Duodenal mucosa (tissue), 2 donors: ENCODE data around the gene ASCL1.

Source experiments
- H3K27ac ChIP-seq: one replicate; pipeline ENCODE4 v1.7.0; 2013; ENCODE audit warnings: low read depth, low read length
- H3K27me3 ChIP-seq, 2 donors: one replicate each; pipeline ENCODE4 v1.7.0; 2013; ENCODE audit warnings: low read length in 2 of 2, control low read depth in 1 of 2; ENCODE audit not compliant: insufficient read depth in 2 of 2, control insufficient read depth in 1 of 2
- H3K36me3 ChIP-seq, 2 donors: one replicate each; pipeline ENCODE4 v1.7.0; 2013; ENCODE audit warnings: low read length in 2 of 2, control low read depth in 1 of 2; ENCODE audit not compliant: insufficient read depth in 2 of 2, control insufficient read depth in 1 of 2
- H3K4me1 ChIP-seq, 2 donors: one replicate each; pipeline ENCODE4 v1.7.0; 2013; ENCODE audit warnings: low read length in 2 of 2, control low read depth in 1 of 2; ENCODE audit not compliant: insufficient read depth in 2 of 2, control insufficient read depth in 1 of 2
- H3K4me3 ChIP-seq, 2 donors: one replicate each; pipeline ENCODE4 v1.7.0; 2013; ENCODE audit warnings: low read length in 2 of 2, low read depth in 1 of 2
- H3K9ac ChIP-seq, 2 donors: one replicate each; pipeline ENCODE4 v1.7.0; 2013; ENCODE audit warnings: low read length in 2 of 2, low read depth in 1 of 2
- H3K9me3 ChIP-seq, 2 donors: one replicate each; pipeline ENCODE4 v1.7.0; 2013; ENCODE audit warnings: low read length in 2 of 2, control low read depth in 1 of 2; ENCODE audit not compliant: control insufficient read depth in 1 of 2

ASCL1 gene

DNA sequence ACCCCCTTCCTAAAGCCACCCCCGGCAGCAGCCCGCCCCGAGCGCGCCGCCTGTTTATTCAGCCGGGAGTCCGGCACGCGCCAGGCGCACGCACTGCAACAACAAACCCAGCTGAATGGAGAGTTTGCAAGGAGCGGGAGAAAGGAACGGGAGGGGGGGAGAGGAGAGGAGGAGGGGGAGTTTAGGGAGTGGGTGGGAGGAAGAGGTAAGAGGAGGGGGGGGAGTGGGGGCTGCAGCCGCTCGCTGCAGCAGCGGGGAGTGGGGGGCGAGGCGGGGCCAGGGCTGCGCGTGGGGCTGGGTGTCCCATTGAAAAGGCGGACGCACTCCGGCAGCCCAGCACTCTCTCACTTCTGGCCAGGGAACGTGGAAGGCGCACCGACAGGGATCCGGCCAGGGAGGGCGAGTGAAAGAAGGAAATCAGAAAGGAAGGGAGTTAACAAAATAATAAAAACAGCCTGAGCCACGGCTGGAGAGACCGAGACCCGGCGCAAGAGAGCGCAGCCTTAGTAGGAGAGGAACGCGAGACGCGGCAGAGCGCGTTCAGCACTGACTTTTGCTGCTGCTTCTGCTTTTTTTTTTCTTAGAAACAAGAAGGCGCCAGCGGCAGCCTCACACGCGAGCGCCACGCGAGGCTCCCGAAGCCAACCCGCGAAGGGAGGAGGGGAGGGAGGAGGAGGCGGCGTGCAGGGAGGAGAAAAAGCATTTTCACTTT, at the start of gene ASCL1:
TSS of gene ASCL1 (plus strand) at position 336 of the 712 bp plus-strand sequence. CDS start 571 bp downstream, outside the sequence.
- Histone ChIP-seq H3K4me1 (peaks cover 0 to 9% of the 10 kb centered on the region in 2 donors), H3K4me3 (peak within 1 kb of the TSS; percentile 8 to 32), H3K27me3 (peaks cover 60 to 74% of the 10 kb centered on the region in 2 donors), H3K36me3 (no peaks in the 10 kb centered on the region), H3K9ac (no peak within 1 kb of the TSS), H3K27ac (no peak within 1 kb of the TSS), H3K9me3 (no peaks in the 10 kb centered on the region)

DNA sequence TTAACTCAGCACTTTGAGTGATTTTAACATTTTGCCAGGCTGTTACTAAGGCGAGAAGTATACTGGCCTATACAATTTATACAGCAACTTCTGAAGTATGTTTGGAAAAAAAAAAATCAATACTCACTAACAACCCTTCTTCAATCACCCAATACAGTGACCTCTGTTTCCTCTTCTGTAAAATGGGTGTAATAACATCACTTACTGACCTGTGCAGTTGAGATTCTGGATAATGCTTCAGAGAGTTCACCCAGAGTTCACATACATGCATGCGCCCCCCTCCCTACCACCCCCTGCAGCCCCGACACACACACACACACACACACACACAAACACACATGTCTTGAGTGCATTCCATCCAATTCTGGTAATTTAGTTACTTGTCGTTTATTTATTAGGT, 49.6 kb upstream of the ASCL1 start:
- H3K27ac ChIP-seq = no peak overlapping the region
- no peaks in the 10 kb centered on the region for H3K9me3 ChIP-seq
- no peaks in the 10 kb centered on the region for H3K27me3 ChIP-seq
- H3K4me3 ChIP-seq = no peak overlapping the region
- no peaks in the 10 kb centered on the region for H3K4me1 ChIP-seq
- no peak overlapping the region for H3K9ac ChIP-seq
- H3K36me3 ChIP-seq = no peaks in the 10 kb centered on the region

DNA sequence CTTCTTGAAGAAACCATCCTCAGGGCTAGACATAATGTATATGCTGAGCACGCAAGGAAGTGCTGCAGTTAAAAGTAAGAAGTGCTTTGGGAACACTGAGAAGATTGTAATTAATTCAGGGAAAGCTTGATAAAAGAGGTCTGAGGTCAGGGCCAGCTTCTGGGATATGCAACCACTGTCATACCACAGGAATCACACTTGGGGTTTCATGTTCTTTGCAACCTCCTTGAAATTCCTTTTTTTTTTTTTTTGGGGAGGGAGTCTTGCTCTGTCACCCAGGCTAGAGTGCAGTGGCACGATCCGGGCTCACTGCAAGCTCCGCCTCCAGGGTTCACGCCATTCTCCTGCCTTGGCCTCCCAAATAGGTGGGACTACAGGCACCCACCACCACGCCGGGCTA, 47.3 kb upstream of the ASCL1 start:
- Histone ChIP-seq H3K27me3 (no peaks in the 10 kb centered on the region), H3K36me3 (no peaks in the 10 kb centered on the region), H3K4me3 (no peak overlapping the region)

DNA sequence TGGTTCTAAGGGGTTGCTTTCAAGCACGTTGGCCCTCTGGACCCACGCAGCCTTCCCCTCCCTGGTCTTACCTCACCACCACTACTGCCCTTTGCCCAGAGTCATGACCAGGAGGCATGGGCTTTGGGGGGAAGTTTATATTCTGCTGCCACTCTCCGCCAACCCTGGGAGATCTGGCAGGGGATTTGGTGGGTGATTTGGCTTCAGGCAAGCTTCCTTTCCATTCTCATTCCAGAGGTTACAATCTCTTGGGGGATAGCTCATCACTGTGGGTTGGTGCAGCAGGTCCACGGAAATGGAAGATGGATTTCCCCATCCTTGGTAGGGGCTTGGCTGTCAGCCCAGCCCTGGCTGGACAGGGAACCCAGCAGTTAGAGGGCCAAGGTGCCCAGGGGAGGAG, 46.7 kb upstream of the ASCL1 start:
- Histone ChIP-seq H3K36me3 (no peaks in the 10 kb centered on the region), H3K4me1 (no peaks in the 10 kb centered on the region), H3K27me3 (no peaks in the 10 kb centered on the region), H3K27ac (no peak overlapping the region), H3K9me3 (no peaks in the 10 kb centered on the region), H3K9ac (no peak overlapping the region), H3K4me3 (no peak overlapping the region)

More for the DNA sequence above, 47.3 kb upstream of the ASCL1 start:
- H3K9me3 ChIP-seq = no peaks in the 10 kb centered on the region
- no peaks in the 10 kb centered on the region for H3K4me1 ChIP-seq
- H3K9ac ChIP-seq = no peak overlapping the region
- no peak overlapping the region for H3K27ac ChIP-seq

DNA sequence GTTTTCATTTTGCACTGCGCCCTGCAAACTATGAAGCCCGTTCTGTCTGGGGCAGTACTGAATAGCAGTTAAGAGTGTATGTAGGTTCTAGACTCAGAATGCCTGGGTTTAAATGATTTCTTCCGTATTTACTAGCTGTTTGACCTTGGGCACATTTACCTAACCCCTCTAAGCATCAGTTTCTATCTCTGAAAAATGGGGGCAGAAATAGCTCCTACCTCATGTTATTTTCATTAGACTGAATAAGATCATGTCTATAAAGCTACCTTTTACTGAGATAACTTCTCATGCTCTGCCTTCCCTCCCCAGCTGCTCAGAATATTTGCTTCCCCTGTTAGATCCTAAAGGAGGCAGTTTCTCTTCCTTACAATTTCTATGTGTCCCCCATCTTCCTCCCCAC, 46.2 kb upstream of the ASCL1 start:
- no peaks in the 10 kb centered on the region for H3K27me3 ChIP-seq
- no peaks in the 10 kb centered on the region for H3K4me1 ChIP-seq
- no peak overlapping the region for H3K27ac ChIP-seq
- H3K4me3 ChIP-seq = no peak overlapping the region
- H3K9me3 ChIP-seq = no peaks in the 10 kb centered on the region
- no peaks in the 10 kb centered on the region for H3K36me3 ChIP-seq
- H3K9ac ChIP-seq = no peak overlapping the region

DNA sequence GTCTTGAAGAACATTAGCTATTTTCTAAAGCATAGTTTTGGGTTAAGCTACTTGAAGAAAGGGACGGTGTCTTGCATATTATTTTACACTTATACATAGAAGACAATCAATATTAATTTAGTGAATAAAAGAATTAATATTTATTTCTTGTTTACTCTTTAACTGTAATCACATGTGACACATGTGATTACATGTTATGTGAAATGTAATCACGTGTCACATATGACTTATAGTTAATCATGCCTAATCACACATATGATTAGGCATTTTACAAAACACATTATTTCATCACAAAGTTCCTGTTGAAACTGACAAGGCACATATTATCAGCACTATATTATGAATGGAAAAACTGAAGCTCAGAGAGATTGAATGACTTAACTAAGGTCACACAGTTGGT, 45.2 kb upstream of the ASCL1 start:
- Histone ChIP-seq H3K27ac (no peak overlapping the region), H3K4me3 (no peak overlapping the region), H3K36me3 (no peaks in the 10 kb centered on the region), H3K9me3 (no peaks in the 10 kb centered on the region), H3K27me3 (peaks cover 0 to 5% of the 10 kb centered on the region in 2 donors), H3K9ac (no peak overlapping the region), H3K4me1 (peaks cover 0 to 4% of the 10 kb centered on the region in 2 donors)

DNA sequence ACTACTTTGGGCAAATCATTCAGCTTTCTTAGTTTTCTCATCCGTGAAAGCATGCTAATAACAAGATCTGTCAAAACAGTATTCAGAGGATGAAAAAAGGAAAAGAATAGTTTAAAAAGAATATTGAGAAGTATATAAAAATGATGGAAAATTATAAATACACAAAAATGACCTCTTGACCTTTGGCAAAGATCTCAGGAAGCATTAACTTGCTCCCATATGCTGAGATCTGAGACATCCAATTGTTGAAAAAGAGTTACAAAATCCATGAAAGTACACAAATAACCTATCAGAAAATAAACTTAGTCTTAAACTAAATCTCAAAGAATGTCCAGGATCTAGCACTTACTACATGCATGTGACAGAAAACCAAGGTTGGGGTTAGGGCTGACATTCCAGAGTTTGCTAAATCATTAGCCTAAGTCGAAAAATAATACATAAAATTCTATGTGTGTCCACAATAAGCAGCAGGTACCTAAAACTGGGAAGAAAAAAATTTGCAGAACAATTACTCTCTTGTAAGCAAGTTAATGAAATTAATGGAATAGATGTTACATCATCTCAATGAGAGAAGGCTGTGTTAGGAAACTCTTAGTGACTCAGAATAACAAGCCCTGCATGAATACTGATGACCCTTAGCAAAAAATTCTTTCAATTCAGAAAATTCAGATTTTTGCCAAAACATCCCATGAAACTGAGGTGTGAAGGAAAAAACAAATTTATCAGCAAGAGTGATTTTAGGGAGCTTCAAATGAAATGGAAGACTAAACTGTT, 43.8 kb upstream of the ASCL1 start:
- Histone ChIP-seq H3K27me3 (peaks cover 0 to 12% of the 10 kb centered on the region in 2 donors), H3K9ac (no peak overlapping the region), H3K36me3 (no peaks in the 10 kb centered on the region), H3K4me1 (peaks cover 0 to 9% of the 10 kb centered on the region in 2 donors), H3K27ac (no peak overlapping the region), H3K9me3 (no peaks in the 10 kb centered on the region), H3K4me3 (no peak overlapping the region)

DNA sequence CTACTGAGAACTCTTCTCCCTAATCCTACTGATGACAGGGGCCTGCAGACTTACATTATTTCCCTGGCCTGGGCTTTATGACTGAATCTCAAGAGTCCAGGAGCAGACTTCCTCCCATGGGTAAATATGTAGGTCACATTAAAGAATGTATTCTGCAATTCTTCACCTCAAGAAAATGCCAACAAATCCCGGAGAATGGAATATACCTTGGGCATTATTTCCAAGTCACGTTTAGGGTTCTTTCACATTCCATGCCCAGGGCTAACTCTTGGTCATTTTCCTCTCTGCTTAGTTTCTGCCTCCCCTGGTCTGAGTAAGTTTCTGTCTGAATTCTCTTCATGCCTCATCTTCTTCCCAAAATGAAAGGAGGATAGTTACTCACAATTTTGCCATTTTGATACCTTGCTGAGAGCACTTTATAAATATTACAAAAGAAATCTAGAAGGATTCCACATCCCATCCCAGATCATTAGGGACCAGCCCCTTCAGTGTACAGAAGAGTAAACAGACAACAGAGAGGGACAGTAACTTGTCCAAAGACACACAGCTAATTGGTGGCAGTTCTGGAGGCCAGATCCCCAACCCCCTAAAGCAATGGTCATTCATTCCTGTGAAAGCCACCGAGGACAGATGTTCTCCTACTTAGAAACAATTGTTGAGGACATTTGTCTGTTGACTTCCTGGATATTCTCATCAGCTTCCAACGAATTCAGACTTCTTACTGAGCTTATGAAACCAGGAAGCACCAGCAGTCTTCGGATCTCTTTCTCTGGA, 41.0 kb upstream of the ASCL1 start:
- peaks cover 0 to 9% of the 10 kb centered on the region in 2 donors for H3K4me1 ChIP-seq
- H3K9ac ChIP-seq = no peak overlapping the region
- peaks cover 0 to 12% of the 10 kb centered on the region in 2 donors for H3K27me3 ChIP-seq
- no peaks in the 10 kb centered on the region for H3K36me3 ChIP-seq
- no peak overlapping the region for H3K27ac ChIP-seq
- no peaks in the 10 kb centered on the region for H3K9me3 ChIP-seq
- no peak overlapping the region for H3K4me3 ChIP-seq

DNA sequence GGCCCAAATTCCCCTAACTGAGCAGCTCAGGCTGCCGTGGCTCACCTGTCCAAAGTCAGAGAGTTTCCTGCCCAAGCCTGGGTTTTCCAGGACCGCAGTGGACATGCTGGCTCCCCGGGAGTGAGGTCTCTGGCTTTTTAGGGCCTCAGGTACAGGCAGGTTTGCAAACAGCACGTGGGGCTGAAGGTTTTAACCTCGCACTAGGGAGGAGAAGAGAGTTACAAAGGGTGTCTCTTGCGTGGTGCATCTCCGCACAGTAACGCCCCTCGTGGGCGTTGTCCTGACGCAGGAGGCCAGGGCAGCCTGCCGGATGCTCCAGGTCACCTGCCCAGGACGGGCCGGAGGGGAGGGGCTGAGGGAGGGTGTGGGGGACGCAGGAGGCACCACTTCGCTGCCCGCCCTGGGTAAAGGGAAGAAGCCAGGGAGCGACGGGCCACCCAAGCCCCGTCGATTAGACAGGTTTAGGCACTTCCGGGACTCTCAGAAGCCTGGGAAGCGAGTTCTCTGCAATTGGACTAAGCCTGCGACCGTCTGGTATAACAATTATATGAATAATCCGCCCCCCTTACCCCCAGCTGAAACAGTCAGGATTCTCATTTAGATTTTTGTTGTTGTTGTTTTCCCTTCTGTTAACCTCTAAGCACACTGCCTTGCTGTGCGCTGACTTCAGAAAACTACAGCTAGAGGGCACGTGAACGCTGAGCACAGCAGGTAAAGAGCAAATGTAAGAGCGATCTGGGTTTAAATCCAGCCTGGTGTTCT, 40.3 kb upstream of the ASCL1 start, which contains the start of gene PAH:
TSS of gene PAH (minus strand) at position 219 of the 762 bp plus-strand sequence. CDS start at position 105, 114 bp downstream.
- H3K36me3 ChIP-seq = no peaks in the 10 kb centered on the region
- H3K4me1 ChIP-seq = peaks cover 0 to 9% of the 10 kb centered on the region in 2 donors
- H3K9ac ChIP-seq = peak within 1 kb of the TSS in 1 of 2 donors; percentile 39
- H3K27me3 ChIP-seq = peaks cover 0 to 12% of the 10 kb centered on the region in 2 donors
- no peak within 1 kb of the TSS for H3K27ac ChIP-seq
- H3K9me3 ChIP-seq = no peaks in the 10 kb centered on the region
- peak within 1 kb of the TSS; percentile 54 to 60 for H3K4me3 ChIP-seq
